RWPE1 (cell line): ENCODE results near the gene TMEM80.

ENCODE experiments used
- CTCF ChIA-PET: fragments of 350-600 bp; sonication (Branson Sonifier 250); formaldehyde crosslinking; extraction: SDS; loops from one replicate; lab custom pipeline; 2021; lab: Yijun Ruan, JAX
- POLR2A ChIA-PET: fragments of 400-600 bp; formaldehyde crosslinking; extraction: SDS; loops from one replicate; lab custom pipeline; 2020; ENCODE audit warnings: antibody characterized with exemption; ENCODE audit not compliant: low non-redundant PET; lab: Yijun Ruan, JAX
- DNase-seq: peaks from one replicate; pipeline ENCODE4 v3.0.0; 2012; ENCODE audit warnings: low spot score
- H3K27ac ChIP-seq: fragments of 450-650 bp; 2 replicates; pipeline ENCODE4 v1.5.1; 2017
- CTCF ChIP-seq: fragments of 450-650 bp; conservative IDR thresholded peaks from 2 replicates; pipeline ENCODE4 v1.5.1; 2017; ENCODE audit warnings: low read depth, mild to moderate bottlenecking

The TMEM80 gene

GRCh38 chr11:698493-699115 lies 3.0 kb downstream of the TMEM80 start:
- ChIA-PET CTCF (interaction anchor here (0.6 to 1.7 kb wide), 3 partner anchors 8 to 37 kb away, joined by 4 read pairs; no protein-coding TSS in a partner anchor), POLR2A (no interaction called here)
- no peak for TF ChIP-seq CTCF
- H3K27ac ChIP-seq: peak overlapping the region; percentile 97
- DNase-seq: no peak

- TF ChIP-seq CTCF: no peak
- H3K27ac ChIP-seq: peak overlapping the region; percentile 97
- CTCF ChIA-PET: interaction anchor here (0.6 to 1.7 kb wide), 2 partner anchors 29 to 37 kb away, joined by 4 read pairs; no protein-coding TSS in a partner anchor
- POLR2A ChIA-PET: no interaction called here
- DNase-seq: no peak
Observed at GRCh38 chr11:699116-699508, 3.5 kb downstream of the TMEM80 start.

GRCh38 chr11:699753-700152 lies 4.1 kb downstream of the TMEM80 start:
- no peak for TF ChIP-seq CTCF
- H3K27ac ChIP-seq: peak overlapping the region; percentile 97
- ChIA-PET POLR2A (no interaction called here), CTCF (interaction anchor here (0.7 kb wide), 1 partner anchor 1433 kb away, joined by 3 read pairs; no protein-coding TSS in a partner anchor)
- DNase-seq: no peak

- ChIA-PET POLR2A (no interaction called here), CTCF (interaction anchor here (0.5 to 0.9 kb wide), 2 partner anchors 21 to 99 kb away, joined by 3 to 4 read pairs; no protein-coding TSS in a partner anchor)
- TF ChIP-seq CTCF: no peak
- no peak for DNase-seq
- H3K27ac ChIP-seq: peak overlapping the region; percentile 97
Observed at GRCh38 chr11:701741-702461, 6.3 kb downstream of the TMEM80 start.

GRCh38 chr11:702462-703461 lies 7.1 kb downstream of the TMEM80 start:
- CTCF ChIA-PET: interaction anchor here (0.5 to 1.3 kb wide), 3 partner anchors 20 to 412 kb away, joined by 3 to 5 read pairs (median 3); no protein-coding TSS in a partner anchor
- POLR2A ChIA-PET: no interaction called here
- H3K27ac ChIP-seq: peak overlapping the region; percentile 97
- TF ChIP-seq CTCF: no peak
- DNase-seq: no peak
